Measurements from ENCODE around the gene FOXO4.
"Not testable (repeated sequence)": the region's sequence is repeated elsewhere in the genome, so short reads cannot be mapped to it uniquely, and the experiment has no call there.

The FOXO4 gene, protein sequence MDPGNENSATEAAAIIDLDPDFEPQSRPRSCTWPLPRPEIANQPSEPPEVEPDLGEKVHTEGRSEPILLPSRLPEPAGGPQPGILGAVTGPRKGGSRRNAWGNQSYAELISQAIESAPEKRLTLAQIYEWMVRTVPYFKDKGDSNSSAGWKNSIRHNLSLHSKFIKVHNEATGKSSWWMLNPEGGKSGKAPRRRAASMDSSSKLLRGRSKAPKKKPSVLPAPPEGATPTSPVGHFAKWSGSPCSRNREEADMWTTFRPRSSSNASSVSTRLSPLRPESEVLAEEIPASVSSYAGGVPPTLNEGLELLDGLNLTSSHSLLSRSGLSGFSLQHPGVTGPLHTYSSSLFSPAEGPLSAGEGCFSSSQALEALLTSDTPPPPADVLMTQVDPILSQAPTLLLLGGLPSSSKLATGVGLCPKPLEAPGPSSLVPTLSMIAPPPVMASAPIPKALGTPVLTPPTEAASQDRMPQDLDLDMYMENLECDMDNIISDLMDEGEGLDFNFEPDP

GRCh38 chrX:71095555-71095980 is at the start of gene FOXO4:
FOXO4 (plus strand) TSS chrX:71095851; CDS start chrX:71096529, 678 bp downstream.
- peak; percentile 93 for DNase-seq

- DNase-seq, result not testable (repeated sequence)
Observed at GRCh38 chrX:71047891-71048290, 47.8 kb upstream of the FOXO4 start.

DNA sequence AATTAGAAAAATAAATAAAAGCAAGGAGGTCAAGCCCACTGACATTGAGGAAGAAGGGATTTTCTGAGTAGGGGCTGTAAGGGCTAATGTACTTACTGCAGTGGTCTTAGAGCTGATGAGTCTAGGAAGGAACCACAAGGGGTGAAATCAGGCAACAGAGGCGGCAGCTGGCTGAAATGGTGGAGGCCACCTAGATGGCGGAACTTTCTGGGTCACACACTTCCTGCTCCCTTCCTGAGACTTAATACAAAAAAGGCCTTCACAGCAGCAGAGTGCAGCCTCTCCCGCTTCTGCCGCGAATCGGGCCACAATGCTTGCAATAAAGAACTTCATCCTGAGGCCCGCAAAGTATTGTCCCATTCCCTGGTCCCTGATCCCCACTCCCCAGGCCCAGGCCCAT is 42.9 kb upstream of the FOXO4 start:
- DNase-seq, result no peak

DNA sequence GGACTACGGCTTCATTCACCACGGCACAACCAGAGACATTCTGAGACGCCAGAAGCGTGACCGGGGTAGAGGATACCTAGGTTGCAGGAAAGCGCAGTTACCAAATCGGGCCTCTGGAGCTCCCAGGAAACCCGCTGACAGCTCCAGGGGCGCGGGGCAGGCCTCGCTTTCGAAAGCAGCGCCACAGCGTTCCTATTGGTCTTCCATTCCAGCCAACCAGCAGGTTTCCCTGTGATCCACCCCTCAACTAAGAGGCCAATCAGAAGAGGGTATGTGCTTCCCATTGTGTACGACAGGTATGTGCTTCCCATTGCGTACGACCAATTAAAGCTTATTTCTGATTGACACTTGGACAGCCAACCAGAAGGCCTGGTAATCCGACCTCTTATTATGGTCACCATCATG is 42.4 kb upstream of the FOXO4 start:
- peak; percentile 49 for DNase-seq

DNA sequence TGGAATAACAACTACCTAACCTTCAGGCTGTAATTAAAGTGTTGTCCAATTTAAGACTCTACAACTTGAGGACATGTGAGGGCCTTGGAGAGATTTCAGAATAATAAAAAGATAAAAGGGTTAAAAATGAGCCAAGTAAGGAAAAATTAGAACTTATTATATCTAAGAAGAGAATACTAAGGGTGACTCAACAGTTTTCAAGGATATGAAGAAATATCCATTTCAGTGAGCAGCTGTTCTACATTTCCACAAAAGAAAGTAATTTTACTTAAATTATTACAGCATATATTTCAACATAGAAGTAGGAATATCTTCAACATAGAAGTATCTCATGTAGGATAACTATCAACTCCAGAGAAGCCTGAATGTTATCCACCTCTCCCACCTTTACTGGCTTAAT is 38.8 kb upstream of the FOXO4 start:
- peak; percentile 33 for DNase-seq

GRCh38 chrX:71057848-71058530 is 37.7 kb upstream of the FOXO4 start:
- peak; percentile 22 for DNase-seq

DNA sequence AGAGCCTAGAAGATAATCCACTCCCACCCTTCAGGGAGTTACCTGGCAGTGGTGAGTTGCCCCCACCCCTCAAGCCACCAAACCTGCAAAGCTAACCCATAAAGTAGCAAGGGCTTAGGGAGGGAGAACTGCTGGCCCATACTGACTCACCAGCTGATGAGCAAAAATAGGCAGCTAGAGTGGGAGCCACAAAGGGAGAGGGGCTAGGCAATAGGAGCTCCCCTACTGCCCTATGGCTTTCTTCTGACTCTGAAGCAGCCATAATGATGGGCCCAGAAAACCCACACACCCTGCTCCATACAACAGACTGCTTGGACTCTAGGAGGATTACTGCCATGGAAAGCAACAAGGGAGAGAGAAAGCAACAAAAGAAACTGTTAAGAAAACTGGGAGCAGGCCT is 35.5 kb upstream of the FOXO4 start:
- no peak for DNase-seq

DNA sequence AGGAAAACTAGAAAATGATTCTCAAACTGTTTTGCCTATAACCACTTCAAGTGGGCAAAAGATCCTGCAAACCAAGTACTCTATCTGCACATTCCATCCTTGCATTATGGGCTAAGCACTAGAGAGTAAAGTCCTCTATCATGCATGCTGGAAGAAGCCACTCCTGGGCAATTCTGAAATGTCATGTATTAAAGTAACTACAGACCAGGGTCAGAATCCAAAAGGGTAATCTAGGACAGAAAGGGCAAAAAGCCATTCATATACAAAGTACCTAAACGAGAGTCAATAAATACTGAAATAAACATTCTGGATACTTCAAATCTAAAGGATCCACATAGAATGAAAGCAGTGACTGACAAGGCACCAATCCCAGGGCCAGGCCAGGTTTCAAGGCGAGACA is 28.6 kb upstream of the FOXO4 start:
- no peak for DNase-seq

- peak; percentile 19 for DNase-seq
Observed at GRCh38 chrX:71067712-71068043, 28.0 kb upstream of the FOXO4 start.

DNA sequence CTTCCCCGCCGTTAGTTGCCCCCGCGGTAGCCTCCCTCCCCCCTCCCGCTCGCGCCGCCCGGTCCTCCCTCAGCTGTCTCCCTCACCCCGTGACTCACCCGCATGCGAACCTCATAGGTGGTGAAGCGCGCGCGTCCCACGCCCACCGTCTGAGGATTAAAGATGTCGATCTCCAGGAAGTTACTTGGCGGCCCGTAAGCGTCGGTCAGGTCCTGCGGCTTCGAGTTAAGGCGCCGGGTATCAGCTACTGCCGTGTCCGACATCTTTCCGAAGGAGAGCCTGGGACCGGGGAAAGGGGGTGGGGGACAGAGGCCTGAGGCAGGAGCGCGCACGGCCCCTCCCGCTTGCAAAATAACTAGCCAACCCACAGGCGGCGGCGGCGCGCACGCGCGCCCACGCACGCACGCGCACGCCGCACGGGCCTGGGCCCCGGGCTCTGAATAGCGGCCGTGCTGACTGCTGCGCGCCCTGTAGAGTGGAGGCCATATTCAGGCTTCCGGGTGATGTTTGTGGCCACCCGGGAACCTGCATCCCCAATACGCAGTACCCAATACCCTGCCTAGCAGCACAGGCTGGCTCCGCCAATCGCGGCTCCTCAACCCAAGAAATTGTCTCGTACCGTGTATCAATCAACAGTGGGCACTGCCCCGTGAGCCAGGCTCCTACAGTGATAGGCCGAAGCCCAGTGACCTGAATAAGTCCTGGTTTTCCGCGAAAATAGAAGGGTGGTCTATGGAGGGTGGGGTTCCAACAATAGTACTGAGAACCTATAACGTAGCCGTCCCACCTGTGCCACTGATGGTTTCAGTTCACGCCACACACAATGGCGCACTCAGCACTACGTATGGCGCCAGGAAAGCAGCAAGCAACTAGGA is 27.4 kb upstream of the FOXO4 start, which contains the start of gene SNX12:
Gene SNX12, minus strand, starts transcription at position 291 of the 875 bp plus-strand sequence. Its CDS starts 28 bp downstream, at position 263.
- DNase-seq, result peak; percentile 93

DNA sequence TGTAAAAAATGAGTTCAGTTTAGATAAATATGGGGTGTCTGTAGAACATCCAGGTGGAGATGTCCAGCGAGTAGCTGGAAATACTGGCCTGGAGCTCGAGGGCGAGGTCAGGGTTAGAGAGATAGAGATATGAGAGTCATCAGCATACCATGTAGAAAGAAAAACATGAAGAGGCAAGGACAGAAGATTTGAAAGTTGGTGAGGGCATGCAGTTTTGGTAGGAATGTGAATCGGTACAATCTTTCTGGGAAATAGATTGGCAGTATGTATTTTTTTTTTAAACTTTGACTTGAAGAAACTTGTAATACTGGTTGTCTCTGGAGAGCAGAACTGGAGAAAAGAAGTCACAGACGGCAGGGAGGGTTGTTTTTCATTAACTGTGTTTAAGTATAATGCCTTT is 25.1 kb upstream of the FOXO4 start:
- no peak for DNase-seq

DNA sequence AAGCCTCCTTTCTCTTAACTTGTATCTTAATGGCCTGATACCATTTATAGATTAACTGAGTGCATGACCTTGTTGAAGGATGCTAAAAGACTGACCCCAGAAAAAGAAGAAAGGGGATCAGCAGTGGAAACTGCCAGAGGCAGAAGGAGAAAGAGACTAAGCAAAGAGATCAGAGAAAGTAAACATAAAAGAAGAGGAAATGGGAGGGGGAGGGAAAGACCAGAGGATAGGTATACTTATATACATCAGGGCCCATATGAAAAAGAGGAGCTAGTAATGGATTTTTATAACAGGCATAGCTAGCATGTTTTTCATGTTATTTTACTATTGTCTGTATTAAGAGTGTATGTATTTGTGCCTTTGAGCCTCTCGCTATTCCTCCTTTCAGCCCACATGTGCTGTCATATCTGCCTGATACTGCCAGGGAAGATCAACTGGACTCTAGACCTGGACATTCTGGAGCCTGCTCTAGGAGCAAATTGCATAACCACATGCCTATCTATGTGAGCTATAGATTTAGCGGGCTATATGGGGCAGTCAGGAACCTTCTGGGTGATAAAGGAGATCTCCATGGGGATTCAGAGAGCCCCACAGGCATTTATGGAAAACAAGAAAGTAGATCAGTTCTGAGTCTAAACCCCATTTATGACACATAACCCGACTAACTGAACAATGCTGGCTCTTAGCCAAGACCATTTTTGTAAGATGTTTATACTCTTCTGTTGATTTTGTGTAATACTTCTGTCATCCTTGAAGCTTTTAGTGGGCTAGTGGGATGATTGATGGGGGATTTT is 14.1 kb upstream of the FOXO4 start:
- peak; percentile 22 for DNase-seq

GRCh38 chrX:71082124-71082647 is 13.5 kb upstream of the FOXO4 start:
- no peak for DNase-seq

GRCh38 chrX:71082822-71083221 is 12.8 kb upstream of the FOXO4 start:
- DNase-seq, result no peak

DNA sequence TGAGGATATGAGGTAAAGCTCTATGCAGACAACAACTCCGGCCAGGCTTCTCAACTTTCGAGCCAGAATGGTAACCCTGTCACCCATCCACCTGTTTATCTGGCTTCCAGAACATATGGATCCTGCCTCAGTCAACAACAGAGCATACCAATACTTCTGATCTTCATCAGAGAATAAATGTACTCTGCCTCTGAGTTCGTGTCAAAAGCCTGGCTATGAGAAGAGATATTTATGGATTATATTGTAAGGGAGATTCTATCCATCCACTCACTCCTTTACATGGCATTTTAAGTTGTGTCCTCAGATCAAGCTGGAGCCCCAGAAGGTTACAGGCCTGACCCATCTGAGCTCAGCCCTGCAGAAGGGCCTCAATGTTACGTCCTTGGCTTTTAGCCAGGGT is 9.8 kb upstream of the FOXO4 start:
- no peak for DNase-seq

GRCh38 chrX:71091263-71091662 is 4.4 kb upstream of the FOXO4 start:
- peak; percentile 53 for DNase-seq

DNA sequence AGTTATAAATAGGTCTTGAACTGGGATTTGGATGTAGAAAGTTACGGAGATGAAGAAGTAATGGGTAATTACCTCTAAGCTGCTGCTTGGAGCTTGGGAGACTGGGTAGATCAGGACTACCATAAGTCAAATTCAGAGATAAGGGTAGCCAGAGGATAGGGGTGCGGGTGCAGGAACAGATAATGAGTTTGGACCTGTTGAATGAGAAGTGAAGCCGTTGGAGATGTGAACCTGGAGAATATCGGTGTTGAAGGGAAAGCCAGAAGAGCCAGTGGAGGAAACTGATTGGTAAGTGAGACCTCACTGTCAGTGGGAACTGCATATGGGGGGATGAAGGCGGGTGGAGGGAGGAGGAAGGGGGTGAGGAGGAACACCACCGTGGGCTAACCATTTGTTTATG is 618 bp upstream of the FOXO4 start:
- DNase-seq, result peak; percentile 52

DNA sequence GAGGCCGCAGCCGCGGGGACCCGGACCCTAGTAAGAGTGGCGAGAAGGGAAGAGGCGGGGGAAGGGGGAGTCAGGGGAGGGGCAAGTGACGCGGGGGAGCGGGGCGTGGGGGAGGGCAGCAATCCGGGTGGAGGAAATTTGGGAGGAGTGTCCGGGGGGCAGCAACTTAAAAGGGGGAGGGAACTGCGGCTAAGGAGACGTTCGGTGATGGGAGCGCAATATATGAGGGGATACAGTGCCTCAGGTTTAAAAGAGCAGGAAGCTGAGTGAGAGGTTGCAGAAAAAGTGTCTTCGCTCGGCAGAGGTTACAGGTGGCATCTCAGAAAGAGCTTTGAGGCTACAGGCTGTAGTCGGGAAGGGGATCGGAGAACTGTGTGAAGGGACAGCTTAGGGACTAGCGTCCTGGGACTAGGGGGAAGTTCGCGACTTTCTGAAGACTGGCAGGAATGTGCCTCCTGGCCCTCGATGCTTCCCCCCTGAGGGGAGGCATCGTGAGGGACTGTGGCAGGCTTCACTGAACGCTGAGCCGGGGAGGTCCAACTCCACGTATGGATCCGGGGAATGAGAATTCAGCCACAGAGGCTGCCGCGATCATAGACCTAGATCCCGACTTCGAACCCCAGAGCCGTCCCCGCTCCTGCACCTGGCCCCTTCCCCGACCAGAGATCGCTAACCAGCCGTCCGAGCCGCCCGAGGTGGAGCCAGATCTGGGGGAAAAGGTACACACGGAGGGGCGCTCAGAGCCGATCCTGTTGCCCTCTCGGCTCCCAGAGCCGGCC is 519 bp downstream of the FOXO4 start:
- peak; percentile 66 for DNase-seq

- DNase-seq, result no peak
Observed at GRCh38 chrX:71096760-71097032, 1.0 kb downstream of the FOXO4 start.

DNA sequence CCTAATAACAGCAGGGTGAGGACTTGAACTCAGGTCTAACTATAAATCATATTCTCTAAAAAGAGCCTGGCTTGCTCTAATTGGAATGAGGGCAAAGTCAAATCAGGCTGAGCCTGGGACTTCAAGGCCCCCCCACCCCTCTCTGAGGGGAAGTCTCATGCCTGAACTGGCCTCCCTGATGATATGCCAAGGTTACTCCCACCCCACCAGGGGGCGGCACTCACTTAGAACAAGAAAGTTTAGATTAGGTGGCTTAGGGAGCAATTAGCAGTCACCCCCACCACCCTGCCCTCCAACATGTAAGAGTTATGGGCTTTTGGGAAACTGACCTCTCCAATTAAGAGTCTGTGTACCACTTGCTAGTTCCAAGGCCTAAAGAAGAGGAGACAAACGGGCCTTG is 2.7 kb downstream of the FOXO4 start:
- peak; percentile 86 for DNase-seq

DNA sequence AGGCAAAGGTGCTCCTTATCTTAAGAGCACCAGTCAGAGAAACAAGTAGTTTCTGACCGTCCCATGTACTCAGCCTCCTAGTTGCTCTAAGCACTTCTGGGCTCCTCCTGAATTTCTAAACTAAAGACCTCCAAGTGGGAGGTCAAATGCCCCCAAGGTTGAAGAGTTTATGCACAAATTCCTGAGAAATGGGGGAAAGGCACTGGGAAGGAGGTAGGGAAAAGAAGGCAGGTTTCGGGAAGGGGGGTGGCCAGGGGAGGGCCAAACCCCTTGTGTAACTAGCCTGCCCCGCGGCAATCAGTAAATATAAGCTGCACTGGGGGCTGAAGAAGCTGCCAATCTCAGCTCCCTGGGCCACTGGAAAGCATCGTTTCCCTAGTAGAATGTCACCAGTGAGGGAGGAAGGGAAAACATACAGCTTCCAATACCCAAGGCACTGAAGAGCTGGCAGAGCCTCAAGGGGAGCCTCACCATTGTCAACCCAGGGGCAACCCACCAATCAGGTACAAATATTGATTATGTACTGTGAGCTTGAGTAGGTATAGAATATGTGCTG is 3.4 kb downstream of the FOXO4 start:
- DNase-seq, result no peak

Measured in hematopoietic multipotent progenitor cell treated with erythropoietin and hydrocortisone succinate and interleukin-3 and kit ligand, for 6 days (in vitro differentiated cells).